ENCODE measurements around the gene IPO7. TPM values are rescaled to one million over a fixed set of nuclear protein-coding genes. Genes with fewer than 3 reads are reported as not detected.

Gene IPO7
- total and polyA plus RNA-seq, 4 donors: 6.4 to 47.1 (median 32.2) TPM

- DNase-seq (ENCODE audit: low spot score): peak; percentile 84
- peaks cover 0 to 11% (median 4%) of the 10 kb centered on the region in 4 donors for H3K4me1 ChIP-seq (ENCODE audit: control insufficient read depth in 4 of 4, insufficient read depth in 4 of 4, low read length in 3 of 4)
- H3K27ac ChIP-seq (ENCODE audit: low read depth in 1 of 2, low read length in 2 of 2): peak overlapping the region; percentile 92 to 95
- TF ChIP-seq ZBTB33 (IDR thresholded peaks at IDR 0.05): no peak
- no peak for TF ChIP-seq SP1 (IDR thresholded peaks at IDR 0.05)
- no peak for TF ChIP-seq FOXA1 (IDR thresholded peaks at IDR 0.05)
- no peak for TF ChIP-seq EGR1 (IDR thresholded peaks at IDR 0.05; ENCODE audit: low read depth in 2 of 2)
- TF ChIP-seq FOXA2 (IDR thresholded peaks at IDR 0.05): no peak
- no peak for TF ChIP-seq HNF4G (IDR thresholded peaks at IDR 0.05)
- peak; percentile 8 for TF ChIP-seq MAX (IDR thresholded peaks at IDR 0.05)
- TF ChIP-seq ATF3 (IDR thresholded peaks at IDR 0.05): no peak
- TF ChIP-seq NR2F2 (IDR thresholded peaks at IDR 0.05): no peak
- TF ChIP-seq GABPA (IDR thresholded peaks at IDR 0.05 in 1 of 2, conservative IDR thresholded peaks at IDR 0.05 in 1 of 2): no peak
- peak in 1 of 2 donors; percentile 2 for TF ChIP-seq RXRA (IDR thresholded peaks at IDR 0.05)
- peak; percentile 6 for TF ChIP-seq REST (IDR thresholded peaks at IDR 0.05)
- no peak for TF ChIP-seq JUND (IDR thresholded peaks at IDR 0.05)
- TF ChIP-seq TAF1 (conservative IDR thresholded peaks at IDR 0.05): peak; percentile 50
- H3K4me3 ChIP-seq (ENCODE audit: low read depth in 1 of 3, low read length in 3 of 3): peak overlapping the region; percentile 59 to 92 (median 62)
- H3K9ac ChIP-seq (ENCODE audit: low read depth in 1 of 2, low read length in 2 of 2): peak overlapping the region; percentile 94 to 98
- no peaks in the 10 kb centered on the region for H3K27me3 ChIP-seq (ENCODE audit: control insufficient read depth in 4 of 4, insufficient read depth in 4 of 4, low read length in 3 of 4)
- H3K36me3 ChIP-seq (ENCODE audit: control insufficient read depth in 4 of 4, insufficient read depth in 3 of 4, low read depth in 1 of 4, low read length in 3 of 4): no peaks in the 10 kb centered on the region
- no peaks in the 10 kb centered on the region for H3K9me3 ChIP-seq (ENCODE audit: control insufficient read depth in 4 of 4, low read length in 3 of 4)
- under 1% methylated on average over 57 of the region's 57 CpGs for WGBS
Measured at GRCh38 chr11:9461063-9461759, 76.8 kb downstream of the IPO7 start.

- Histone ChIP-seq H3K27me3 (ENCODE audit: control insufficient read depth in 4 of 4, insufficient read depth in 4 of 4, low read length in 3 of 4) (no peaks in the 10 kb centered on the region), H3K36me3 (ENCODE audit: control insufficient read depth in 4 of 4, insufficient read depth in 3 of 4, low read depth in 1 of 4, low read length in 3 of 4) (no peaks in the 10 kb centered on the region), H3K27ac (ENCODE audit: low read depth in 1 of 2, low read length in 2 of 2) (peak overlapping the region; percentile 92 to 95), H3K9ac (ENCODE audit: low read depth in 1 of 2, low read length in 2 of 2) (peak overlapping the region; percentile 94 to 98), H3K9me3 (ENCODE audit: control insufficient read depth in 4 of 4, low read length in 3 of 4) (no peaks in the 10 kb centered on the region), H3K4me1 (ENCODE audit: control insufficient read depth in 4 of 4, insufficient read depth in 4 of 4, low read length in 3 of 4) (peaks cover 0 to 11% (median 4%) of the 10 kb centered on the region in 4 donors), H3K4me3 (ENCODE audit: low read depth in 1 of 3, low read length in 3 of 3) (peak overlapping the region; percentile 59 to 92 (median 62))
- no peak for TF ChIP-seq ZBTB33 (IDR thresholded peaks at IDR 0.05)
- no peak for TF ChIP-seq GABPA (IDR thresholded peaks at IDR 0.05 in 1 of 2, conservative IDR thresholded peaks at IDR 0.05 in 1 of 2)
- no peak for TF ChIP-seq RAD21 (IDR thresholded peaks at IDR 0.05)
- TF ChIP-seq FOXA2 (IDR thresholded peaks at IDR 0.05): no peak
- DNase-seq (ENCODE audit: low spot score): no peak
- under 1% methylated on average over 10 of the region's 10 CpGs for WGBS
Measured at GRCh38 chr11:9461760-9462134, 77.3 kb downstream of the IPO7 start.
